Erythroblast (primary cell): ENCODE measurements around the gene CACNA1B.

Experiments used
- DNase-seq, 2 experiments: peaks; one replicate each; lab custom pipeline; 2025; lab: John Stamatoyannopoulos, UW
- GATA1 ChIP-seq: IDR thresholded peaks from 2 replicates; pipeline ENCODE4 v1.6.1; 2011; ENCODE audit warnings: low read depth, mild to moderate bottlenecking, control low read depth, low read length, moderate library complexity
- POLR2A ChIP-seq: IDR thresholded peaks from 2 replicates; pipeline ENCODE4 v1.6.1; 2011; ENCODE audit warnings: mild to moderate bottlenecking, low read length

CACNA1B gene

DNA sequence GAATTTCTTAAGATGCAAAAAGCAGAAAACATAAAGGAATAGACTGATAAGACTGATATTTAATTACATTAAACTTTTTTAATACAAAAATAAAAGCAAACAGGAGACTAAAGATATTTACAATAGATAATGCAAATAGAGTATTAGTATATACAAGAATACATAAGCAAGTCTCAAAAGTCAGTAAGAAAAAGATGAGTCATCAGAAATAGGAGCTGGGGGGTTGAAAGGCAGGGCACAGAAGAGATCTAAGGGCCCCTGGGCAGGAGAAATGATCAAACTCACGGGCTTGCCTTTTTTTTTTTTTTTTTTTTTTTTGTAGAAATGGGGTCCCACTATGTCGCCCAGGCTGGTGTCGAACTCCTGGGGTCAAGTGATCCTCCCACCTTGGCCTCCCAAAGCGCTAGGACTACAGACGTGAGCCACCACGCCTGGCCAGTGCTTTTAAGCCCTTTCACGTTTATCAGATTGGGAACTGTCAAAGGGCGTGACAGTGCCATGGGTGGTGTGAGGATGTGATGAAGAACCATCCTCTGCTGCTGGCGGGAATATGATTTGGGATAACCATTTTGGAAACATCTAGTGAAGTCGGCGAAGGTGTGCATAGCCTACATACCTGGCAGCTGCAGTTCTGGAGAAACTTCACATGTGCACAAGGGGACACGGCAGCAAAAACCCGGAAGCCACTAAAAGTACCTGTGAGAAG, 126.1 kb downstream of the CACNA1B start:
- no peak for DNase-seq
- TF ChIP-seq POLR2A, result no peak
- TF ChIP-seq GATA1, result no peak

DNA sequence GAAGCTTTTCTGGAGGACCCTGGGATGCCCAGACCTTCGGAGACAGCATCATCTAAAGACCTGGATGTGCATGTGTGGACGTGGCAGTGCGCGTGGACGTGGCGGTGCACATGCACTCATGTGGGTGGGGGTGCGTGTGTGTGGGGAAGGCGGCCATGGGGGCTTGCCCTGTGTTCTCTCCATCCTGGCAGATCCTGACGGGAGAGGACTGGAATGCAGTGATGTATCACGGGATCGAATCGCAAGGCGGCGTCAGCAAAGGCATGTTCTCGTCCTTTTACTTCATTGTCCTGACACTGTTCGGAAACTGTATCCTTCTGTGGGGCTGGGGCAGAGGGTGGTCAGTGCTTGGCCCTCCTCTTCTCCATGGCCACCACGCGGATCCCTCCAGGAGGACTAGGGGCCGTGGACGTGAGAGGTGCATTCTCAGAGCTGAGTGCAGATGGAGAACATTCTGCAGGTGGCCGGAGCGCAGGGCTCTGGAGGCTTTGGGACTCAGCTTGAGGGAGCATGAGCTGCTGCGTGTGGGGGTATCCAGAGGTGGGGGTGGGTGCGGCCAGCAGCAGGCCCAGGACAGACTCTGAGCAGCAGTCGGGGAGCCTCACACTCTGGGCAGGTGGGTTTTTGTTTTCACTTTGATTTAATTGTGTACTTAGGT, 129.1 kb downstream of the CACNA1B start:
- TF ChIP-seq GATA1, result no peak
- TF ChIP-seq POLR2A, result no peak

DNA sequence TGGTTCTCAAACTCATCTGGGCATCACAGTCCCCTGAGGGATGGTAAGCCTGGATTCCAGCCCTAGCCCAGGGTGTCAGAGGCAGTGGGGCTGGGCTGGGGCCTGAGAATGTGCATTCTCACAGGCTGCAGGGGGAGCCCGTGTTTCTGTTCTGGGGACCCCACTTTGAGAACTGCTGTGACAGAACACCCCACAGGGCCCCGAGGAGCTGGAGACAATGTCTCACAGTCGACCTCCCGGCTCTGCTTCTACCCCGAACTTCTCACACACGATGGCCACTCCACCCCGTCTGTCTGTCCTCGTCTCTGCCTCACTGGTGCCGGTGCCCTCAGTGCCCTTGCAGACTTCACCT, 130.0 kb downstream of the CACNA1B start:
- TF ChIP-seq GATA1 (no peak), POLR2A (no peak)
- DNase-seq, result no peak

More for the DNA sequence above, 129.1 kb downstream of the CACNA1B start:
- no peak for DNase-seq

DNA sequence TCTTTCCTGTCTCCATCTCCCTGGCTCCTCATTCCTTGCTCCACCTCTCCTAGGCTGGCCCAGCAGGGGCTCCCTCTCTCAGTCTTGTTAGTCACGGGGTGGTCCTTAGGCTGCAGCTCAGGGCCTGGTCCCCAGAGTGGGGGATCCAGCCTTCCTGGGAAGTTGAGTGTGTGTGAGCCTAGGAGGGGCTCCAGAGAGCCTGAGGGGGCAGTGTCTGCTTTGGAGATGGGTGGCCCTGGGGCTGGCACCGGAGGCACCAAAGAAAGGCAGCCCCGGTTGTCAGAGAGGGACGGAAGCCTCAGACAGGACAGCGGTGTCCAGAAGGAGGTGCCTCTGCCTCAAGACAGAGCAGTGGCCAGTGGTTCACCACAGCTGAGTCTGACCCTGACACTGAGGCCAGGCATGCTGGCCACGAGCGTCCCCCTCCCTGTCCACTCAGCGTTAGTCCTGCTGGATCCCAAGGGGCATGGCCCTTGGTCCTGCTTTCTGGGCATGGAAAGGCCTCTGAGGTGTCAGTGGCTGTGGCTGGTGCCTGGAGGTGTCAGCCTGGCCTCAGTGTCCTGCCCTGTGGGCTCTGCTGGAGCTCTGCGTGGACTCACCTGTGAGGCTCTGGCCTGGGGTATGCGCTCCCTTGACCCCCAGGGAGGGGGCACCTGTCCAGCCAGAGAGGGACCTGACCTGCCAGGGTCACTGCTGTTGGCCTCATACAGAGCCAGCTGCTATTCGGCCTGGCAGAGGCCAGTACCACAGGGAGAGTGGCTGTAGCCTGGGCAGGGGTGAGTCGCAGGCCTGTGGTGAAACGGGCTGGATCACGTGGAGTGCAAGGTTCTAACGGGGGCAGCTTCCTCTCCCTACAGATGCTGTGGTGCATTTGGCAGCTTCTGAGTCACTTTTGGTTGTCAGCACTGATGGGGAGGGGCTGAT, 130.6 kb downstream of the CACNA1B start:
- TF ChIP-seq POLR2A, result no peak
- TF ChIP-seq GATA1, result no peak
- no peak for DNase-seq

GRCh38 chr9:138009016-138009802, 131.6 kb downstream of the CACNA1B start:
- no peak for TF ChIP-seq POLR2A
- no peak for TF ChIP-seq GATA1
- DNase-seq, result no peak

DNA sequence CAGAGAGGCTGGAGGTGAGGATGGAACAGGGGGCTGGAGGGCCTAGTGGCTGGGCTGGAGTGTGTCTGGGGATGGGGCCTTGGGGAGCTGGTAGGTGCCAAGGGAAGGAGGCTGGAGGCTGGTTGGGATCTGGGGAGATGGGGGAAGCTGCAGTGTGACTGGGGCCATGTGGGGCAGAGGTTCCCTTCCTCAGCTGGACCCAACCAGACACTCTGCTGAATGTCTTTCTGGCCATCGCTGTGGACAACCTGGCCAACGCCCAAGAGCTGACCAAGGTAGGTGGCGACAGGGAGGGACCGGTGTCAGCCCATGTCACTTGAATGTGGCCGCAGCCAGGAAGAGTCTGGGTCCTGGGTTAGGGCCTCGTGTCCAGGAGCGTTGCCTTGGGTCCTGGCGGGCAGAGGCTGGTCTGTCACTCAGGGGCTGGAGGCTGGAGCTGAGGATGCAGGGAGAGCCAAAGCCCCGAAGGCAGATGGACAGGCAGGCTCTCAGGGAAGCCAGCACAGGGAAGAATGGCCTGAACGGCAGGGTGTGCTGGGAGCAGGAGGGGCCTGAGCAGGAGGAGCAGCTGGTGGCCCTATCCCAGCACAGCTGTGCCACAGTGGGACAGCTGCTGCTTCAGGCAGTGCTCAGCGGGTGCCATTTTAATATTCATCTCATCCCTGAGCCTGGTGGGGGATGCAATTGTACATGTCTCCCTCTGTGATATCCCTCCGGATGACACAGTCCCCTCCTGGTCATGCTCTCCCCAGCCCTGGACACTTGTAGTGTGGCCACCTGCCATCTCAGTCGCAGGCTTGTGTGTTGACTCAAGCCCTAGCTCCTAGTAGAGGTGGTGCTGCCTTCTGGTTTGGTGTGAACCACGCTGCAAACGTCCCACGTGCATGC, 132.5 kb downstream of the CACNA1B start:
- TF ChIP-seq GATA1, result no peak
- no peak for TF ChIP-seq POLR2A
- DNase-seq, result no peak

DNA sequence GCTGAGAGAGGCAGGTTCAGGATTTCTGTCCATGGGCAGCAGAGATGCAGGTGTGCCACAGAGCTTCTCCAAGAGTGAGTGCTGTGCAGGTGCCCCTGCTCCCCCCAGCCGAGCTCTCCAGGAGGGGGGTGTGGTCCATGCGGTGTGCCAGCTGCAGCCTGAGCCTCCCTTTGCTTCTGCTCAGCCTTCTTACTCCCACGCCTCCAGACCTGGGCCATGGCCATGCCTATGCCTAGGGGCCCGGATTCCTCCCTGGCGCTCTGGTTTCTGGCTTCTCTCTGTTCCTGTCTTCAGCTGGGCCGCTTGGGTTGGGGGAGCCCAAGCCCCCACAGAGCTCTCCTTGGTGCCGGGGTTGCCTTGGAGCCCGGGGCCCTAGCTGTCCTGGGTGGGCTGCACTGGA, 133.3 kb downstream of the CACNA1B start:
- TF ChIP-seq POLR2A, result no peak
- TF ChIP-seq GATA1, result no peak
- no peak for DNase-seq

- DNase-seq, result no peak
Measured at GRCh38 chr9:138011951-138012500, 134.4 kb downstream of the CACNA1B start.

GRCh38 chr9:138013273-138013672, 135.7 kb downstream of the CACNA1B start:
- DNase-seq, result no peak
- TF ChIP-seq POLR2A, result no peak
- no peak for TF ChIP-seq GATA1

More at GRCh38 chr9:138011951-138012500, 134.4 kb downstream of the CACNA1B start:
- TF ChIP-seq POLR2A (no peak), GATA1 (no peak)

- no peak for DNase-seq
- TF ChIP-seq GATA1 (no peak), POLR2A (no peak)
Measured at GRCh38 chr9:138013836-138014562, 136.4 kb downstream of the CACNA1B start.

GRCh38 chr9:138014563-138014945, 137.0 kb downstream of the CACNA1B start:
- DNase-seq, result no peak
- TF ChIP-seq GATA1 (no peak), POLR2A (no peak)
